Fibroblast of pulmonary artery (primary cell): ENCODE data around the gene SIK3.
A peak's percentile ranks its signal among the peaks of the same experiment; 100 is the strongest.

Experiments
- DNase-seq: peaks from one replicate; pipeline ENCODE4 v3.0.0-alpha.2; 2010; ENCODE audit warnings: low read depth
- H3K4me3 ChIP-seq: replicated peaks from 2 replicates; pipeline ENCODE4 v1.5.1; 2011; ENCODE audit warnings: low read depth, mild to moderate bottlenecking, control low read depth, low read length, moderate library complexity
- CTCF ChIP-seq: IDR thresholded peaks from 2 replicates; pipeline ENCODE4 v1.5.1; 2011; ENCODE audit warnings: mild to moderate bottlenecking, control low read depth, low read length, inconsistent platforms; ENCODE audit errors: missing control alignments

The SIK3 gene

GRCh38 chr11:116910847-116911246, 187.4 kb downstream of the SIK3 start:
- no peak overlapping the region for H3K4me3 ChIP-seq
- TF ChIP-seq CTCF = no peak
- no peak for DNase-seq

GRCh38 chr11:116910378-116910777, 187.8 kb downstream of the SIK3 start:
- TF ChIP-seq CTCF = no peak
- H3K4me3 ChIP-seq = no peak overlapping the region
- peak; percentile 21 for DNase-seq

GRCh38 chr11:116909245-116909644, 189.0 kb downstream of the SIK3 start:
- H3K4me3 ChIP-seq = no peak overlapping the region
- TF ChIP-seq CTCF = no peak
- no peak for DNase-seq

- TF ChIP-seq CTCF = no peak
- no peak overlapping the region for H3K4me3 ChIP-seq
- no peak for DNase-seq
Measured at GRCh38 chr11:116906479-116906878, 191.7 kb downstream of the SIK3 start.

- DNase-seq = no peak
- TF ChIP-seq CTCF = no peak
- H3K4me3 ChIP-seq = no peak overlapping the region
Measured at GRCh38 chr11:116903090-116903489, 195.1 kb downstream of the SIK3 start.

GRCh38 chr11:116901964-116902688, 196.1 kb downstream of the SIK3 start:
- H3K4me3 ChIP-seq = no peak overlapping the region
- DNase-seq = no peak
- TF ChIP-seq CTCF = no peak

GRCh38 chr11:116901211-116901610, 197.0 kb downstream of the SIK3 start:
- no peak overlapping the region for H3K4me3 ChIP-seq
- no peak for DNase-seq
- no peak for TF ChIP-seq CTCF
